OCI-LY1 (cell line): ENCODE results near the gene NECTIN4.

Experiments used
- H2AFZ ChIP-seq: fragments of 200-600 bp; sonication (generic), shearing (Covaris generic); 2 replicates; pipeline ENCODE4 v1.6.0; 2014; ENCODE audit warnings: antibody characterized with exemption, mild to moderate bottlenecking, low read length
- H3F3A ChIP-seq: fragments of 200-600 bp; sonication (generic), shearing (Covaris generic); 2 replicates; pipeline ENCODE4 v1.6.0; 2014; ENCODE audit warnings: mild to moderate bottlenecking, antibody characterized with exemption, low read length, moderate library complexity; ENCODE audit not compliant: insufficient read depth
- H3K27ac ChIP-seq: fragments of 200-600 bp; sonication (generic); 2 replicates; pipeline ENCODE4 v1.5.1; 2014; ENCODE audit warnings: low read length, mixed run types, mild to moderate bottlenecking, low read depth; ENCODE audit not compliant: poor library complexity, severe bottlenecking
- H3K27me3 ChIP-seq: fragments of 200-600 bp; sonication (generic); 2 replicates; pipeline ENCODE4 v1.6.0; 2014; ENCODE audit warnings: antibody characterized with exemption, mild to moderate bottlenecking, low read length, moderate library complexity; ENCODE audit not compliant: insufficient read depth
- H3K36me3 ChIP-seq: fragments of 200-600 bp; sonication (generic); 2 replicates; pipeline ENCODE4 v1.6.1; 2014; ENCODE audit warnings: mild to moderate bottlenecking, antibody characterized with exemption, low read length, moderate library complexity, mixed read lengths; ENCODE audit not compliant: insufficient read depth
- H3K4me1 ChIP-seq: fragments of 200-600 bp; sonication (generic); 2 replicates; pipeline ENCODE4 v1.5.1; 2014; ENCODE audit warnings: mild to moderate bottlenecking, low read length, moderate library complexity; ENCODE audit not compliant: insufficient read depth, severe bottlenecking
- H3K4me2 ChIP-seq: fragments of 200-600 bp; sonication (generic), shearing (Covaris generic); 2 replicates; pipeline ENCODE4 v1.6.1; 2014; ENCODE audit warnings: low read length
- H3K4me3 ChIP-seq: fragments of 200-600 bp; sonication (generic); 2 replicates; pipeline ENCODE4 v1.5.1; 2014; ENCODE audit warnings: low read length, low read depth, mild to moderate bottlenecking, mixed read lengths; ENCODE audit not compliant: poor library complexity, severe bottlenecking
- H3K79me2 ChIP-seq: fragments of 200-600 bp; shearing (Covaris generic); 2 replicates; pipeline ENCODE4 v1.6.1; 2016; ENCODE audit warnings: mixed run types, low read length, mixed read lengths; ENCODE audit not compliant: insufficient read depth
- H3K9ac ChIP-seq: fragments of 200-600 bp; sonication (generic), shearing (Covaris generic); 2 replicates; pipeline ENCODE4 v1.6.1; 2014; ENCODE audit warnings: mild to moderate bottlenecking, low read length, mixed read lengths
- H3K9me2 ChIP-seq: fragments of 200-600 bp; sonication (generic), shearing (Covaris generic); 2 replicates; pipeline ENCODE4 v1.6.1; 2014; ENCODE audit warnings: low read depth, mild to moderate bottlenecking, low read length, mixed read lengths
- H3K9me3 ChIP-seq: fragments of 200-600 bp; shearing (Covaris generic); 2 replicates; pipeline ENCODE4 v1.6.1; 2014; ENCODE audit warnings: low read length, mixed read lengths
- H4K20me1 ChIP-seq: fragments of 200-600 bp; sonication (generic), shearing (Covaris generic); 2 replicates; pipeline ENCODE4 v1.6.0; 2016; ENCODE audit warnings: mild to moderate bottlenecking, low read length; ENCODE audit not compliant: insufficient read depth
- CTCF ChIP-seq: fragments of 200-600 bp; sonication (generic), shearing (Covaris generic); IDR thresholded peaks from 2 replicates; pipeline ENCODE4 v1.5.1; 2017; ENCODE audit warnings: mild to moderate bottlenecking, antibody characterized with exemption, low read length, moderate library complexity, mixed read lengths
- EZH2 ChIP-seq: fragments of 200-600 bp; sonication (generic), shearing (Covaris generic); IDR thresholded peaks from 2 replicates; pipeline ENCODE4 v1.8.0; 2017; ENCODE audit warnings: borderline replicate concordance, mixed run types, mild to moderate bottlenecking, antibody characterized with exemption, low read length, moderate library complexity, mixed read lengths

NECTIN4 gene

GRCh38 chr1:161071886-161072371, 17.4 kb downstream of the NECTIN4 start:
- Histone ChIP-seq H3K4me3 (no peak overlapping the region), H3K4me2 (no peak overlapping the region), H3F3A (no peaks in the 10 kb centered on the region), H3K9me3 (peaks cover 3% of the 10 kb centered on the region; the same call in 1 of the 2 replicates), H3K79me2 (0 out of 2 replicates have a peak, but pooled peaks cover 16% of the 10 kb centered on the region), H3K27ac (no peak overlapping the region), H2AFZ (no peak overlapping the region), H3K9ac (no peak overlapping the region), H4K20me1 (no peaks in the 10 kb centered on the region), H3K27me3 (no peaks in the 10 kb centered on the region), H3K9me2 (no peaks in the 10 kb centered on the region), H3K36me3 (no peaks in the 10 kb centered on the region), H3K4me1 (peaks cover 25% of the 10 kb centered on the region)
- TF ChIP-seq CTCF (peak; percentile 67), EZH2 (no peak)

GRCh38 chr1:161070761-161071160, 18.6 kb downstream of the NECTIN4 start:
- Histone ChIP-seq H3K9ac (no peak overlapping the region), H3K9me3 (peaks cover 3% of the 10 kb centered on the region; the same call in 1 of the 2 replicates), H4K20me1 (no peaks in the 10 kb centered on the region), H3K27me3 (no peaks in the 10 kb centered on the region), H3K9me2 (no peaks in the 10 kb centered on the region), H2AFZ (no peak overlapping the region), H3K79me2 (0 out of 2 replicates have a peak, but pooled peaks cover 16% of the 10 kb centered on the region), H3K27ac (peak overlapping the region; percentile 85), H3K4me1 (peaks cover 29% of the 10 kb centered on the region), H3K4me2 (no peak overlapping the region), H3K36me3 (peaks cover 5% of the 10 kb centered on the region; the same call in 1 of the 2 replicates), H3K4me3 (no peak overlapping the region), H3F3A (no peaks in the 10 kb centered on the region)
- TF ChIP-seq EZH2, result no peak
- TF ChIP-seq CTCF, result no peak

GRCh38 chr1:161069731-161070270, 19.6 kb downstream of the NECTIN4 start, which contains the start of gene ARHGAP30:
Gene ARHGAP30, minus strand, starts transcription at chr1:161069891. Its CDS starts 267 bp downstream, at chr1:161069624.
- Histone ChIP-seq H4K20me1 (no peaks in the 10 kb centered on the region), H3K9me2 (no peaks in the 10 kb centered on the region), H3K27ac (peak within 1 kb of the TSS; percentile 85), H3K4me2 (peak within 1 kb of the TSS; percentile 88), H3F3A (no peaks in the 10 kb centered on the region), H3K79me2 (0 out of 2 replicates have a peak, but pooled peaks cover 16% of the 10 kb centered on the region), H3K36me3 (peaks cover 5% of the 10 kb centered on the region; the same call in 1 of the 2 replicates), H3K9me3 (peaks cover 3% of the 10 kb centered on the region; the same call in 1 of the 2 replicates), H3K27me3 (no peaks in the 10 kb centered on the region), H3K9ac (peak within 1 kb of the TSS; percentile 95), H3K4me3 (peak within 1 kb of the TSS; percentile 83), H3K4me1 (peaks cover 29% of the 10 kb centered on the region), H2AFZ (no peak within 1 kb of the TSS)
- TF ChIP-seq CTCF (no peak), EZH2 (no peak)
